Subcutaneous adipose tissue (tissue), 4 donors: ENCODE measurements around the gene PHF21B. TPM values are rescaled to one million over a fixed set of nuclear protein-coding genes. Genes with fewer than 3 reads are reported as not detected.

ENCODE experiments used
- total RNA-seq, 4 donors: library from RNA; depleted of rRNA; stranded (reverse); fragments of >200 nt; gene quantifications; one replicate each; pipeline ENCODE4 v1.1.0, GENCODE V29; 2016
- TF ChIP-seq, protein P1 (sequence below): fragments of 450-650 bp; IDR thresholded peaks from one replicate; pipeline ENCODE4 v1.5.1; 2016; ENCODE audit warnings: low read depth, mild to moderate bottlenecking, control low read depth, antibody characterized with exemption, moderate library complexity

The PHF21B gene
- total RNA-seq, 4 donors from 2014 or later = 0.16 TPM; not detected in 3

DNA sequence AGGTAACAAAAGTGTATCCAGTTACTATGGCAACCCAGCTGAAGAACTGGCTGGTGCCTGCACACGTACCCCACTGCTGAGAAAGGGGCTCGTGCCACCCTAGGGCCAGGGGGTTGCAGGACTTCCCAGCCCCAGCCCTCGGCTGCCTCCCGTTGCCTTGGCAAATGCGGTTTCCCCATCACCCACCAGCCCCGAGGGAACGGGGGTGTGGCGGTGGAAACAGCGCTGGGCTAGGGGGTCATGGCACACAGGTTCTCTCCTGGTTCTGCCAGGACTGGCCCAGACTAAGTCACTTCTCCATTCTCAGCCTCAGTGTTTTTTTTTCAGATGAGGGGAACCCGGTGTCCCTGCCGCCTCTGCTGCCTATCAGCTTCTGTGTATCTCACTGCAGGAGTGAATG lies 27.9 kb downstream of the PHF21B start:
- TF ChIP-seq, protein P1, sequence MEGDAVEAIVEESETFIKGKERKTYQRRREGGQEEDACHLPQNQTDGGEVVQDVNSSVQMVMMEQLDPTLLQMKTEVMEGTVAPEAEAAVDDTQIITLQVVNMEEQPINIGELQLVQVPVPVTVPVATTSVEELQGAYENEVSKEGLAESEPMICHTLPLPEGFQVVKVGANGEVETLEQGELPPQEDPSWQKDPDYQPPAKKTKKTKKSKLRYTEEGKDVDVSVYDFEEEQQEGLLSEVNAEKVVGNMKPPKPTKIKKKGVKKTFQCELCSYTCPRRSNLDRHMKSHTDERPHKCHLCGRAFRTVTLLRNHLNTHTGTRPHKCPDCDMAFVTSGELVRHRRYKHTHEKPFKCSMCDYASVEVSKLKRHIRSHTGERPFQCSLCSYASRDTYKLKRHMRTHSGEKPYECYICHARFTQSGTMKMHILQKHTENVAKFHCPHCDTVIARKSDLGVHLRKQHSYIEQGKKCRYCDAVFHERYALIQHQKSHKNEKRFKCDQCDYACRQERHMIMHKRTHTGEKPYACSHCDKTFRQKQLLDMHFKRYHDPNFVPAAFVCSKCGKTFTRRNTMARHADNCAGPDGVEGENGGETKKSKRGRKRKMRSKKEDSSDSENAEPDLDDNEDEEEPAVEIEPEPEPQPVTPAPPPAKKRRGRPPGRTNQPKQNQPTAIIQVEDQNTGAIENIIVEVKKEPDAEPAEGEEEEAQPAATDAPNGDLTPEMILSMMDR = no peak

DNA sequence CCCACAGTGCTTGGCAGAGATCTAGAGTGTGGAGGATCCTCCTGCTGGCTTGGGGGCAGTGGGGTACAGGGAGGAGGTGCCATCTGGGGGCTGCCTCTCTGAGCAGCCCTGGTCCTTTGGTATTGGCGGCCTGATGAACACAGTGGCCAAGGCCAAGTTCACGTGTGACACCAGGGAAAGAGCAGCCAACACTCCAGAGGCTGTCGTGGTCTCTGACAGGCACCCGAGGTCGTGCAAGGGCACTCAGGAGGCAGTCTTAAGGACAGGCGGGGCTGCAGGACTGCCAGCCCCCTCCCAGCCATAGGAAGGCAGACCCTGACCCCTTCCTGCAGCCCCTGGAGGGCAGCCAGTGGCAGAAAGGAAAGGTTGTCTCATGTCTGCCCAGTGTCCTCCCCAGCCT lies 30.7 kb downstream of the PHF21B start:
- TF ChIP-seq, protein P1 = no peak

DNA sequence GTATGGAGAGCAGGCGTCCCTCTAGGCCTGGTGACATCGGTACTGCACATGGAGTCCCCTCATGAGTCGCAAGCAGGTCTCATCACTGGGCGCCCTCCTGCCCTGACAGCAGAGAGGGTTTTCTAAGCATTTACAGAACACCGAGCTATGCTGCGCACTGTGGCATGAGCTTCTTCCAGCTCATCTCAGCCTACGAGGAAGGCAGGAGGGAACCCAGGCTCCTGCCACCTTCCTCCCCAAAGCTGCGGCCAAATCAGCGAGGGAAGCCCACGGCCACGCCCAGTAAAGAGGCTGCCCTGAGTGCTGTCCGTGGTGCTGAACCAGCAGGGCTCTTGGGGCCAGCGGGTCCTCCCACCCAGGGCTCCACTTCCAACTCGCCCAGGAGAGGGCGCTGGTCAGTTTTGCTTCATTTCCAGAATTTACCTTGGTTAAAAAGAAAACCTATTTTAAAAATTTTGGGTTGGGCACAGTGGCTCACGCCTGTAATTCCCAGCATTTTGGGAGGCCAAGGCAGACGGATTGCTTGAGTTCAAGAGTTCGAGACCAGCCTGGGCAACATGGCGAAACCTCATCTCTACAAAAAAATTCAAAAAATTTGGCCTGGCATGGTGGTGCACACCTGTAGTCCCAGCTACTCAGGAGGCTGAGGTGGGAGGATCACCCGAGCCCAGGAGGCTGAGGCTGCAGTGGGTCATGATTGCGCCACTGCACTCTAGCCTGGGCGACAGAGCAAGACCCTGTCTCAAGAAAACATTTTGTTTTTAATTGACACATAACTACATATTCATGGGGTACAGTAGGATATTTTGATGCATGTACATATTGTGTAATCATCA lies 34.2 kb downstream of the PHF21B start:
- TF ChIP-seq, protein P1 = no peak

DNA sequence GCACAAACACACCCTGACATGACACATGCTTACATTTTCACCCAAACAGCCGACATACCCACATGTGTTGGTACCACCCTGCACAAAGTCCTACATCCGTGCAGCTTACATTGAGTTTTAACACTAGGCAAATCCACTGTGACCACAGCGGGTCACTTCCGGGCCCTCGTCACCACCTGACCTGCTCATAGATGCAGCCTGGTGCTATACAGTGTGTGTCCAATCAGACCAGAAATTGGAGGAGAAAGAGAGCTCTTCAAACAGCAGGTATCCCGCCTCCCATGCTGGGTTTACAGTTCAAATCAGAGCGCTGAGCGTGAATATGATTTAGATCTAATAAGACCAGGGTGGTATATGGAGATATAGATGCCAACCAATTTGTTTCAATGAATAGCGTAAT lies 35.4 kb downstream of the PHF21B start:
- TF ChIP-seq, protein P1 = no peak

DNA sequence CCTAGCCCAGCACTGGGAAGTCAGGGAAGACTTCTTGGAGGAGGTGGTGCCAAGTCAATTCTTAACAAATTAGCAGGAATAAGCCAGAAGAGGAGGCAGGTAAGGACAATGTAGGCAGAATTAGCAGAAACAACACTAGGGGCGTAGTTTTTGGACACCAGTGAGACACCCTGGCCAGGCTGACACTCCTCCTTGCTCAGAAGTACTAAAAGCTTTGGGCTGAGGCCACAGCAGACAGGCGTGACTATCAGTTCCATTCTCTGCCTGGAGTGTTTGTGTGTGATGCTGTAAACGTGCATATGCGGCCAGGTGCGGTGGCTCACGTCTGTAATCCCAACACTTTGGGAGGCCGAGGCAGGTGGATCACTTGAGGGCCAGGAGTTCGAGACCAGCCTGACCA lies 36.0 kb downstream of the PHF21B start:
- TF ChIP-seq, protein P1 = no peak

DNA sequence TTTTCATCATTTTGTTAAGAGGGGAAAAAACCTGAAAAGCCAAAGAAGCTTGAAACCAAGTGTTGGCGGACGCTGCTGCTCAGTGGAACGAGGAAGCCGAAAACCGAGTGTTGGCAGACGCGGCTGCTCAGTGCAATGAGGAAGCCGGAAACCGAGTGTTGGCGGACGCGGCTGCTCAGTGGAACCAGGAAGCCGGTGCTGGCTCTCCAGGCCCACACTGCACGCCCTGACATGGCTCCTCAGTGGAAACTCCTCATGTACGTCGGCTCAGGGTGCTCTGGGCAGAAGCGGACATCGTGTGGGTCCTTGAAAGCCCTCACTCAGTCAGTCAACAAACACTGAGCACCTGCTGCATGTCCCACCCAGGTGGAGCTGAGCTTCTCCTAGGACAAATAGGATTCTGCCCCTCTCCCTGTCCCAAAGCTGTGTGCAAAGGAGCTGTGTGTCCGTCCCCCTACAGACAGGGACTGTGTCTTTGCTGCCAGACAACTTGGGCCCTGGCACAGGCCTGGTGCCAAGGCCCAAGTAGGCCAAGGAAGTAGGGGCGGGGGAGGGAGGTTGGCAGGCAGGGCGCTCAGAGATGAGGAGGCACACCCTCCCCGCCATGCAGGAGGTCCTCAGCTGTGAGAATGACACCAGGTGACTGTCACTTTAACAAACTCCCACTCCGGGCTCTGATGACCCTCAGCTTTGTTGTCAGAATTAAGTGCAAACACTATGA lies 37.3 kb downstream of the PHF21B start:
- TF ChIP-seq, protein P1 = no peak

DNA sequence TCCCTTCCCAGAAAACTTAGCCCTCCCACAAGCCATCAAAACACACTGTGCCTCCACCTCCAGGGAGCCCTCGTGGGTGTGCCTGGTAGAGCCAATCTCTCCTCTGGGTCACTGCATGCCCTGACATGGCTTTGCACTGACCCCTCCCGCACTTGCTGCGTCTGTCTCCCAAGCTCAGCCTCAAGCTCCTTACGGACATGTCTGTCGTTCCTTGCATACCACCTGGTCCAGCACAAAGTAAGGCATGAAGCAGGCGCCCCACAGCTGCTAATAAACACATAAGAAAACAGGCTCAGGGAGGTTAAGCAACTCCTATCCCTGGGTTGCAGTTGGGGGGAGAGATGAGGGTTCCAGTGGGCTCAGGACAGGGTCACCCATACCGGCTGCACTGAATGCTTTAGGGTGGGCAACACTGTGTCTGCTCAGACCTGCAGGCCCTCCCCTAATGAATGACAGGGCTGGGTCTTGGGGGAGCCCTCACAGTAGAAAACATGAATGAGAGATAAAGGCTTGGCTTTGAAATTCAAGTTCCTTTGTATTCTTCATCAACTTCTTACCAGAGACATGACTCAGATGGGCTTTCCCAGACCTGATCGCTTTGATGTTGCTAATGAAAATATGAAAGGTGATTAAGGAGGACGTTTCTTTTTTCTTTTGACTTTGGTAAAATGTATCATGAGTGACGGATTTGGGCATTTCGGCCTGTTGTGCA lies 38.0 kb downstream of the PHF21B start:
- TF ChIP-seq, protein P1 = no peak
